ENCODE results near the gene TLR7. TPM values are rescaled to one million over a fixed set of nuclear protein-coding genes. Genes with fewer than 3 reads are reported as not detected.

Gene TLR7
- total RNA-seq, 1 experiment from 2014 or later, result not detected

GRCh38 chrX:12930150-12930549, 63.3 kb downstream of the TLR7 start:
- Mint-ChIP-seq H3K9me3 (ENCODE audit: low read depth, unreplicated experiment) (peaks cover 2% of the 10 kb centered on the region), H3K36me3 (ENCODE audit: insufficient read depth, unreplicated experiment) (no peaks in the 10 kb centered on the region), H3K4me3 (ENCODE audit: low read depth, unreplicated experiment) (no peak overlapping the region), H3K27ac (ENCODE audit: unreplicated experiment) (no peak overlapping the region), H3K4me1 (ENCODE audit: low read depth, unreplicated experiment) (no peaks in the 10 kb centered on the region), H3K27me3 (ENCODE audit: unreplicated experiment) (no peaks in the 10 kb centered on the region)
- no TSS peak for BruUV-seq (replicated peaks)
- intact Hi-C loops (cut with micrococcal nuclease; ENCODE audit: unreplicated experiment), result no loop called here
- TF ChIP-seq CTCF (IDR thresholded peaks at IDR 0.05; ENCODE audit: unreplicated experiment), result no peak
- DNase-seq, result no peak
- CTCF ChIA-PET, result interaction anchor here (0.7 kb wide), 1 partner anchor 714 kb away, joined by 3 read pairs; no protein-coding TSS in a partner anchor

GRCh38 chrX:12932244-12932643, 65.4 kb downstream of the TLR7 start:
- intact Hi-C loops (cut with micrococcal nuclease; ENCODE audit: unreplicated experiment), result no loop called here
- CTCF ChIA-PET, result no interaction called here
- H3K27me3 Mint-ChIP-seq (ENCODE audit: unreplicated experiment), result no peaks in the 10 kb centered on the region
- H3K4me3 Mint-ChIP-seq (ENCODE audit: low read depth, unreplicated experiment), result no peak overlapping the region
- no TSS peak for BruUV-seq (replicated peaks)
- peaks cover 2% of the 10 kb centered on the region for H3K9me3 Mint-ChIP-seq (ENCODE audit: low read depth, unreplicated experiment)
- H3K27ac Mint-ChIP-seq (ENCODE audit: unreplicated experiment), result no peak overlapping the region
- no peak for DNase-seq
- no peaks in the 10 kb centered on the region for H3K4me1 Mint-ChIP-seq (ENCODE audit: low read depth, unreplicated experiment)
- TF ChIP-seq CTCF (IDR thresholded peaks at IDR 0.05; ENCODE audit: unreplicated experiment), result no peak
- H3K36me3 Mint-ChIP-seq (ENCODE audit: insufficient read depth, unreplicated experiment), result no peaks in the 10 kb centered on the region

- H3K4me3 Mint-ChIP-seq (ENCODE audit: low read depth, unreplicated experiment), result no peak overlapping the region
- DNase-seq, result no peak
- no peaks in the 10 kb centered on the region for H3K27me3 Mint-ChIP-seq (ENCODE audit: unreplicated experiment)
- no peaks in the 10 kb centered on the region for H3K36me3 Mint-ChIP-seq (ENCODE audit: insufficient read depth, unreplicated experiment)
- H3K27ac Mint-ChIP-seq (ENCODE audit: unreplicated experiment), result no peak overlapping the region
- TF ChIP-seq CTCF (IDR thresholded peaks at IDR 0.05; ENCODE audit: unreplicated experiment), result no peak
- CTCF ChIA-PET, result no interaction called here
- intact Hi-C loops (cut with micrococcal nuclease; ENCODE audit: unreplicated experiment), result no loop called here
- peaks cover 2% of the 10 kb centered on the region for H3K9me3 Mint-ChIP-seq (ENCODE audit: low read depth, unreplicated experiment)
- no TSS peak for BruUV-seq (replicated peaks)
- H3K4me1 Mint-ChIP-seq (ENCODE audit: low read depth, unreplicated experiment), result no peaks in the 10 kb centered on the region
Observed at GRCh38 chrX:12934850-12935249, 68.0 kb downstream of the TLR7 start.

- CTCF ChIA-PET, result no interaction called here
- no peaks in the 10 kb centered on the region for H3K4me1 Mint-ChIP-seq (ENCODE audit: low read depth, unreplicated experiment)
- H3K9me3 Mint-ChIP-seq (ENCODE audit: low read depth, unreplicated experiment), result no peaks in the 10 kb centered on the region
- intact Hi-C loops (cut with micrococcal nuclease; ENCODE audit: unreplicated experiment), result no loop called here
- DNase-seq, result no peak
- H3K27me3 Mint-ChIP-seq (ENCODE audit: unreplicated experiment), result no peaks in the 10 kb centered on the region
- no peak for TF ChIP-seq CTCF (IDR thresholded peaks at IDR 0.05; ENCODE audit: unreplicated experiment)
- H3K4me3 Mint-ChIP-seq (ENCODE audit: low read depth, unreplicated experiment), result no peak overlapping the region
- H3K27ac Mint-ChIP-seq (ENCODE audit: unreplicated experiment), result no peak overlapping the region
- no TSS peak for BruUV-seq (replicated peaks)
- no peaks in the 10 kb centered on the region for H3K36me3 Mint-ChIP-seq (ENCODE audit: insufficient read depth, unreplicated experiment)
Observed at GRCh38 chrX:12936947-12937346, 70.1 kb downstream of the TLR7 start.

Other genes with a start within 250 kb of the TLR7 start
- 95.9 and 102 TPM in 2 replicates for gene PRPS2, start 75.7 kb upstream of the TLR7 start, total RNA-seq (2022)
- gene TLR8, start 39.5 kb downstream of the TLR7 start, total RNA-seq (2022), result not detected in 2 replicates
- gene TMSB4X, start 108.0 kb downstream of the TLR7 start, total RNA-seq (2022), result 5,274 and 5,368 TPM in 2 replicates
- gene FAM9C, start 177.5 kb downstream of the TLR7 start, total RNA-seq (2022), result not detected in 2 replicates